ENCODE measurements around the gene CBX6.

- TF ChIP-seq, protein P1, sequence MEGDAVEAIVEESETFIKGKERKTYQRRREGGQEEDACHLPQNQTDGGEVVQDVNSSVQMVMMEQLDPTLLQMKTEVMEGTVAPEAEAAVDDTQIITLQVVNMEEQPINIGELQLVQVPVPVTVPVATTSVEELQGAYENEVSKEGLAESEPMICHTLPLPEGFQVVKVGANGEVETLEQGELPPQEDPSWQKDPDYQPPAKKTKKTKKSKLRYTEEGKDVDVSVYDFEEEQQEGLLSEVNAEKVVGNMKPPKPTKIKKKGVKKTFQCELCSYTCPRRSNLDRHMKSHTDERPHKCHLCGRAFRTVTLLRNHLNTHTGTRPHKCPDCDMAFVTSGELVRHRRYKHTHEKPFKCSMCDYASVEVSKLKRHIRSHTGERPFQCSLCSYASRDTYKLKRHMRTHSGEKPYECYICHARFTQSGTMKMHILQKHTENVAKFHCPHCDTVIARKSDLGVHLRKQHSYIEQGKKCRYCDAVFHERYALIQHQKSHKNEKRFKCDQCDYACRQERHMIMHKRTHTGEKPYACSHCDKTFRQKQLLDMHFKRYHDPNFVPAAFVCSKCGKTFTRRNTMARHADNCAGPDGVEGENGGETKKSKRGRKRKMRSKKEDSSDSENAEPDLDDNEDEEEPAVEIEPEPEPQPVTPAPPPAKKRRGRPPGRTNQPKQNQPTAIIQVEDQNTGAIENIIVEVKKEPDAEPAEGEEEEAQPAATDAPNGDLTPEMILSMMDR (conservative IDR thresholded peaks at IDR 0.05; ENCODE audit: low read length): no peak
- no peak for TF ChIP-seq EZH2phosphoT487 (IDR thresholded peaks at IDR 0.05; ENCODE audit: borderline replicate concordance)
These were observed 32.3 kb downstream of the CBX6 start for GRCh38 chr22:38839686-38840085.

All from Loucy (cell line).